Stimulated activated CD8-positive, alpha-beta memory T cell treated with anti-CD3 and anti-CD28 coated beads, Interleukin-4, amount 100 ng/mL, for 24 hours (primary cell): ENCODE data around the gene KCNQ2.

Experiments
- DNase-seq: peaks from one replicate; pipeline ENCODE4 v3.0.0-alpha.2; 2020; ENCODE audit warnings: low read depth

The KCNQ2 gene

GRCh38 chr20:63403403-63404105 is 68.9 kb downstream of the KCNQ2 start:
- no peak for DNase-seq

- no peak for DNase-seq
Measured at GRCh38 chr20:63402860-63403220, 69.6 kb downstream of the KCNQ2 start.

GRCh38 chr20:63402181-63402859 is 70.1 kb downstream of the KCNQ2 start:
- no peak for DNase-seq

- DNase-seq, result no peak
Measured at GRCh38 chr20:63401384-63402110, 70.9 kb downstream of the KCNQ2 start.

GRCh38 chr20:63400486-63401210 is 71.8 kb downstream of the KCNQ2 start:
- no peak for DNase-seq

GRCh38 chr20:63399596-63400375 is 72.7 kb downstream of the KCNQ2 start:
- no peak for DNase-seq

- no peak for DNase-seq
Measured at GRCh38 chr20:63398744-63399514, 73.5 kb downstream of the KCNQ2 start.

- DNase-seq, result no peak
Measured at GRCh38 chr20:63397946-63398450, 74.5 kb downstream of the KCNQ2 start.

- no peak for DNase-seq
Measured at GRCh38 chr20:63397155-63397843, 75.2 kb downstream of the KCNQ2 start.

GRCh38 chr20:63396300-63396699 is 76.2 kb downstream of the KCNQ2 start:
- no peak for DNase-seq

- DNase-seq, result no peak
Measured at GRCh38 chr20:63395723-63396122, 76.7 kb downstream of the KCNQ2 start.

- no peak for DNase-seq
Measured at GRCh38 chr20:63394920-63395455, 77.5 kb downstream of the KCNQ2 start.

- no peak for DNase-seq
Measured at GRCh38 chr20:63394069-63394919, 78.2 kb downstream of the KCNQ2 start.

- DNase-seq, result no peak
Measured at GRCh38 chr20:63393566-63393965, 78.9 kb downstream of the KCNQ2 start.

GRCh38 chr20:63392465-63393365 is 79.7 kb downstream of the KCNQ2 start:
- no peak for DNase-seq

GRCh38 chr20:63387917-63388316 is 84.5 kb downstream of the KCNQ2 start:
- DNase-seq, result no peak

GRCh38 chr20:63387393-63387792 is 85.1 kb downstream of the KCNQ2 start:
- DNase-seq, result no peak

GRCh38 chr20:63386491-63386890 is 86.0 kb downstream of the KCNQ2 start:
- DNase-seq, result no peak
